GM21576 (cell line): ENCODE data around the gene DSG3.

Experiments
- ATAC-seq: cut with Tn5 transposase; IDR thresholded peaks from one replicate; pipeline ENCODE4 v1.9.1; 2021; ENCODE audit warnings: mild to moderate bottlenecking, moderate library complexity; ENCODE audit not compliant: unreplicated experiment

DSG3 gene

GRCh38 chr18:31430554-31430953 lies 17.0 kb upstream of the DSG3 start:
- no peak for ATAC-seq

DNA sequence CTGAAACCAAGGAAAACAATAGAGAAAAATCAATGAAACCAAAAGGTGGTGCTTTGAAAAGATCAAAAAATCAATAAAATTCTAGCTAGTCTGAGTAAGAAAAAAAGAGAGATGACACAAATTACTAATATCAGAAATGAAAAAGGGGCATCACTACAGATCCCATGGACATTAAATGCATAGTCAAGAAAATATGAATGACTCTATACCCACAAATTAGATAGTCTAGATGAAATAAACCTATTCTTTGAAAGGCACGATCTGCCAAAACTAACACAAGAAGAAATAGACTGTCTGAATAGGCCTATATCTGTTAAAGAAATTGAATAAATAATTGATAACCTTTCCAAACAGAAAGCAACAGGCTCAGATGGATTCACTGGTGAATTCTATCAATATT lies 15.2 kb upstream of the DSG3 start:
- no peak for ATAC-seq

- ATAC-seq: no peak
These were observed 10.7 kb upstream of the DSG3 start for GRCh38 chr18:31436825-31437224.

- ATAC-seq: no peak
These were observed 9.1 kb upstream of the DSG3 start for GRCh38 chr18:31438402-31438801.

DNA sequence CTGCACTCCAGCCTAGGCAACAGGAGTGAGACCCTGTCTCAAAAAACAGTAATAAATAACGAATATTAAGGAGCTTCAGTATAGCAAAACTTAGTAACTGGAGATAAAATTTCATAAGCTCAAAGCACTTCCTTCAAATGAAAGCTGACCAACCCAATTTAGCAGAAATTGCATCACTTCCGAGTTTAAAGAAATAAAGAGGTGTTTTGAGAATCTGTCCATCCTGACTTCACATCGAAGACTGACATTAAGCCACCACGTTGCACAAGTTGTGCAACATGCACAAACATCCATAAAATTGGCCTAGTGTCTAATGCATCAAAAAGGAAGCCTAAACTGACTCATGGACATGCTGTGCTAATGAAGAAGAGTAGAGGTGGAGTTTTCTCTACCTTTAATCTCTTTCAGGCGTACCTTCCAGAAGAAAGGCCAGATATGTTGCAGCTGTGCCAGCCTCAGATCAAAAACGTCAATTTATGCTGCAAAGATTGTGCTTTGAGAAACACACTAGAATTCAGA lies 7.7 kb upstream of the DSG3 start:
- ATAC-seq: no peak

GRCh38 chr18:31440787-31441186 lies 6.8 kb upstream of the DSG3 start:
- ATAC-seq: no peak

DNA sequence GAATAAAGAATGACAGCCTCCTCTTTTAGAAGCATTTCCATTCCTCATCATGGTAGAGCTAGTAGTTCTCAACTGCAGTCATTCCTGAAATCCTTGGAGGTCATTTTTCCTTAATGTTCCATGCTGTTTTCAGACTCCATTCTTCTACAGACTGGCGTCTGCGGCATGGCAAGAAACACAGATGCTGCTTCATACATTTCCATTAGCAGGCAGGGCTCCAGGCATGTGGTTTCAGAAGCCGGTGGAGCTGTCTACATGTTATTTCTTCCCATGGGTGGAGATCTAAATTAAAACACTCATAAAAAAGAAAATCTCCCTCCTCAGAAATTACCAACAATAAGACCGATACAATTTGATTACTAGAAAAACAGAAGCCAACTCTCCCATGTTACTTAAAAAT lies 6.0 kb upstream of the DSG3 start:
- ATAC-seq: no peak

DNA sequence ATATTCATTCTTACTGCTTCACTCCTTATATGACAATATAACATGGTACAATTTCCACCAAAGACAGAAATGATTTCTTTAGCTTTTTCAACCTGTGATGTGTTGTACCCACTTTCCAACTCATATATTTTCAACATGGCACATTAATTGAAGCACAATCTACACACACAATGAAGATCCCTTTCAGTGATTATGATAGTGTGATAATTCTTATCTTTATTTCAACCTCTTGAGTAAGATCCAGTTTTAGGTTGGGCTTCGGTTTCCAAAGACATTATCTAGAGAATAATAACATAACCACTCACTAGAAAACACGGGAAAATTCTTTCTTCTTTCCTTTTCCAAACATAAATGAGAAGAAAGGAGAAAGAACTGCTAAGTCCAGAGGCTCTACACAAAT lies 3.4 kb upstream of the DSG3 start:
- no peak for ATAC-seq

DNA sequence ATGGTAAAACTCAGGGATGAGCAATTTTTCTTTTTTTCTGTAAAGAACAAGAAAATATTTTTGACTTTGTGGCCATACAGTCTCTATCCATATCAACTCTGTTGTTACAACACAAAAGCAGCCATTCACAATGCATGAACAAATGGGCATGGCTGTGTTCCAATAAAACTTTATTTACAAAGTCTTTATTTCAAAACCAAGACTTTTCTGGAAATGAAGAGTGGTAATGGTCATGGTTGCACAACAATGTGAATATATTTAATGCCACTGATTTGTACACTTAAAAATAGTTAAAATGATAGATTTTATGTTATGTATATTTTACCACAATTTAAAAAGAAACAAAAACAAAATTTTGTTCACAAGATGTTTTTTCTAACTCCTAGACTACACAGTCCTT lies 1.6 kb upstream of the DSG3 start:
- no peak for ATAC-seq

DNA sequence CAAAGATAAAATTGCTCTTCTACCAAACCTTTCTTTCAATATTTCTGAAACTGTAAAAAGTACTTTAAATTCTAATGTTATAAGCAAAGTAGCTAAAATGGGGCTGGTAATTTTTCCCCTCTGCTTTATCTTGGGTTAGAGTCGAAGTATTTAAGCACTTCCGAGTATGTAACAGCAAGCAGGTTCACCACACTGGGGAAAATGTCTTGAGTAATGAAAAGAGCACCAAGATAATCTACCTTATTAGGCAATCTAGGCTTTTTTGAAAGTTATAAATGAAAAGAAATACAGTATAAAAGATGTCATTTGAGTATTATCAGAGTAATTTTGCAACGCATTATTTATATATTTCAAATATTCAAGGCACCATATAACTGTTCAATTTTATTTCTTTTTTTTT lies 687 bp upstream of the DSG3 start:
- ATAC-seq: no peak

DNA sequence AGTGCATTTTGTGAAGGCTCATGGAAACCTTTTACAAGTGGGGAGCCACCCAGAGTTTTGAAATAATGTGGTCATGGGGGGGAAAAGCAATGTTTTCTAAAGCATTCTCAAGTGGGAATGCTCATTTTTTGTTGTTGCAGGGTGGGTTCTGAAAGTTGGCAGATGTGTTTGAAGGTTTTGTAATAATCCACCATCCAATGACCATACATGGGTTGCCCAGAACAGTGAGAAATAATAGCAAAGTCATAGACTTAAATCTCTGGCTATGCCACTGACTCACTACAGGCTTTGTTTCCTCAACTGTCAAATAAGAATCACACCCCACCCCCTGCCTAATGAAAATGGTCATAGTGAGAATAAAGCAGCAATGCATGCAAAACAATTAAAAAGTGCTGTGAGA lies 2.9 kb downstream of the DSG3 start:
- ATAC-seq: no peak

GRCh38 chr18:31451625-31452024 lies 4.1 kb downstream of the DSG3 start:
- no peak for ATAC-seq

- no peak for ATAC-seq
These were observed 6.6 kb downstream of the DSG3 start for GRCh38 chr18:31454066-31454708.

GRCh38 chr18:31469629-31470028 lies 22.1 kb downstream of the DSG3 start:
- no peak for ATAC-seq

DNA sequence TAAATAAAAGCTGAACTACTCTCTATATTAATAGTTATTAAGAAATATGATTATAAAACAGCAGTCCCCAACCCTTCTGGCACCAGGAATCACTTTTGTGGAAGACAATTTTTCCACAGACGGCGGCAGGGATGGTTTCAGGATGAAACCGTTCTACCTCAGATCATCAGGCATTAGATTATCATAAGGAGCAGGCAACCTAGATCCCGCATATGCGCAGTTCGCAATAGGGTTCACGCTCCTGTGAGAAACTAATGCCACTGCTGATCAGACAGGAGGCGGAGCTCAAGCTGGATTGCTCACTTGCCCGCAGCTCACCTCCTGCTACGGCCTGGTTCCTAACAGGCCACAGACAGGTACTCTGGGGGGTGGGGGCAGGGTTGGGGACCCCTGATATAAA lies 31.1 kb downstream of the DSG3 start:
- no peak for ATAC-seq

- ATAC-seq: no peak
These were observed 34.5 kb downstream of the DSG3 start for GRCh38 chr18:31482051-31482450.

DNA sequence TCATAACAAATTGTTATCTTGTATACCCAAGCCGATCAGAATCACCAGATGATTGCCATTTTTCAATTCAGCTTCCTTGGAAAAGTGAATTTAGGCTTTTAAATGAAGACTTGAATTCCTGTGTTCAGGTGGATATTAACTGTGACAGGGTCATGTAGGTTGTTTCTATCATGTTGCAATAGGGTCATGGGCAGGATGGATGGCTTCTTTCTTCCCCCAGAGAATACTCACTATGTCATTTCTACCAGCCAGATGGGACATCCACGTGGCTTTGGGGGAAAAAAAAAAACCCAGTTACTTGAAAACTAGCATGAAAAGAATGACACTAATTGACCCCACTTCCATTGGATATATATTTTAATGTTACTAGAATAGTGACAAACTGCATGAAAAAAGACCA lies 35.9 kb downstream of the DSG3 start:
- ATAC-seq: no peak

GRCh38 chr18:31484461-31484860 lies 36.9 kb downstream of the DSG3 start:
- ATAC-seq: no peak

DNA sequence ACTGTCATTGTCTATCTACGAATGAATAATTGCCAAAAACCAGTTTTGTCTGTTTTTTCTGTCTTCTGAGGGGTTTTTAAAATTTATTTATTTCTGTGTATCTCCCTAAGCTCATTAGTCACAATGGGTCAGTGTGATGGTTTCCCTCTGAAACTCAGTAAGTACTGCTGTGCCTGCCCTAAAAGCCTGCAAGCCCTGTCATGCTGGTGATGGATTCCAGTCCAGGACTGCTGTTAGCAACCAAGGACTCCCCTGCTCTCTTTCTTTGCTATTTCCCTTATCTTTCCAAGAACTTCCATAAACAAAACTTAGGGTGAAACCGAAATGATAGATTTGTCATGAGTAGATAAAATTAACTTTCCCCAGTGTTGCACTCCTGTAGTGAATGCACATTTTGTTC lies 38.6 kb downstream of the DSG3 start:
- ATAC-seq: no peak

DNA sequence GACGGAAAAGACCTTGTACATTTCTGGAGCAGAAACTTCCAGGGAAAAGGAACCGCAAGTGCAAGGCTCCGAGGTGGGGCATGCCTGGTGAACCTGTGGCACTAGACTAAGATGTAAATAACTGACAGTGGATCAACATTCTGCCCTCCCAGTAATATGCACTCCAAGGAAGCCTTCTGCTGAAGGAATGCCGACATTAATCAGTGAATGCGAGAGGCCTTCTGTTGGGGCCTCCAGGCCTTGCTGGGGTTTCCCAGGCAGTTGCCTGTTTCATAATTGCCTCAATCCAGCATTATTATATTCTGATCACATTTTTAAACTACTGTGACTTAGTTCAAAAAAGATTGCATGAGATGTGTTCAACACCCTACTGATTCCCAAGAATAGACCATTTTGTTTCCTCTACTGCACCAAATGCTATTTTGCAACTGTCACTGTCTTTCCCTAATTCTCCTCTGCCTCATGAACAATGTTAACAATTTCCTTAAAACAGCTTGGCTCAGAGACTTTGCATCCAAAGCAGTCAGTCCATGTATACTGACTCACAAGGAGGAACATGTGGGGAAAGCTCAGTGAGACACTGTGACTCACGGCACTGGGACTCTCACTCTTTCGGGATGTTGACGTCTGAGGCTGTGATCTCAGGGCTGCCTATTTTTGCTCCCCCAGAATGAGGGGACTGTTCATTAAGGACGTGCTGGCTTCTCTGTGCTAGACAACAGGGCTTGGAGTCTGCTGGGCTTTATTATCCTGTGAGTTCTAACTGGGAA lies 39.9 kb downstream of the DSG3 start:
- no peak for ATAC-seq

DNA sequence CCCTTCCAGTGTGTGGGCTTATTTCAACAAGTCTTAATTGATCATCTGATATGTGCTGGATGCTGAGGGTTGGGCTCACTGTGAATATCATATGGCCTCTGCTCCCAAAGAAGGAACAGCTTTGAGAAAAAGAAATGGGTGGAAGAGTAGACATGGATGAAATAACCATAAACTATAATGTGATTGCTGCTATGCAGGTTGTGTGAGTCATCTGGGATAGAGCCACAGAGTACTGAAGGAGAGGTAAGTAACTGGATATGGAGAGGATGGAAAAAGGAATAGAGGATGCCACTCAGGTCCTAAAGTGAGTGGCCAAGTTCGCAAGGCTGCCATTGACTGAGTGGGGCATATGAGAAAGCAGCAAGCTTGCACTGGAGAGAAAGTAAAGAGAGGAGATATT lies 41.8 kb downstream of the DSG3 start:
- no peak for ATAC-seq

GRCh38 chr18:31490387-31490786 lies 42.8 kb downstream of the DSG3 start:
- peak; percentile 94 for ATAC-seq

GRCh38 chr18:31490833-31491232 lies 43.3 kb downstream of the DSG3 start:
- ATAC-seq: no peak
